Right lobe of liver (tissue), 4 donors: ENCODE results near the gene NREP.

ENCODE experiments used
- CTCF ChIP-seq, 4 donors: fragments of 200-600 bp in 3 of 4; fragments of 450-650 bp in 1 of 4; IDR thresholded peaks; one replicate each; pipeline versions ENCODE4 v1.5.1 to v1.8.0; 2016 to 2022; ENCODE audit warnings: antibody characterized with exemption in 4 of 4, mild to moderate bottlenecking in 2 of 4
- POLR2A ChIP-seq: fragments of 450-650 bp; IDR thresholded peaks from one replicate; pipeline ENCODE4 v1.6.1; 2017; ENCODE audit warnings: antibody characterized with exemption, mild to moderate bottlenecking
- donor health status: DM: no; HTN: no; CAD: no.
- donor health status: DM: no; HTN: no; CAD: no.
- donor health status: DM: no; HTN: yes; CAD: no.

- TF ChIP-seq CTCF (IDR thresholded peaks at IDR 0.05), result no peak
- no peak for TF ChIP-seq POLR2A
Observed at GRCh38 chr5:111682121-111682520, 74.9 kb downstream of the NREP start.
